TTC549 (cell line): ENCODE measurements around the gene KRTAP25-1.

Experiments used
- FAIRE-seq: peaks from 2 replicates; lab custom pipeline; 2012; peaks lifted over from hg19 to GRCh38; lab: Jason Lieb, UNC

KRTAP25-1 gene

GRCh38 chr21:30248844-30249243, 40.5 kb downstream of the KRTAP25-1 start:
- FAIRE-seq, result no peak

- no peak for FAIRE-seq
Measured at GRCh38 chr21:30245061-30245460, 44.3 kb downstream of the KRTAP25-1 start.

GRCh38 chr21:30243691-30244090, 45.6 kb downstream of the KRTAP25-1 start:
- no peak for FAIRE-seq

GRCh38 chr21:30240661-30241060, 48.7 kb downstream of the KRTAP25-1 start:
- FAIRE-seq, result no peak
